Measurements from ENCODE around the gene SMPD4.
"Not testable (repeated sequence)": the region's sequence is repeated elsewhere in the genome, so short reads cannot be mapped to it uniquely, and the experiment has no call there.

- TF ChIP-seq POLR2A (IDR thresholded peaks at IDR 0.05; ENCODE audit: low read depth, low read length); POLR2AphosphoS5 (IDR thresholded peaks at IDR 0.05; ENCODE audit: low read depth, low read length); TAF1 (IDR thresholded peaks at IDR 0.05; ENCODE audit: borderline replicate concordance, low read depth, low read length): not testable (repeated sequence)
These were observed 25.3 kb downstream of the SMPD4 start for GRCh38 chr2:130155956-130156623.
